Panc1 (cell line): ENCODE measurements around the gene SPDYE2. TPM values are rescaled to one million over a fixed set of nuclear protein-coding genes. Genes with fewer than 3 reads are reported as not detected.
"Not testable (repeated sequence)": the region's sequence is repeated elsewhere in the genome, so short reads cannot be mapped to it uniquely, and the experiment has no call there.

Experiments used
- ATAC-seq: fragments of 200-7000 bp; cut with Tn5 transposase; 2 replicates; pipeline ENCODE4 v1.9.1; 2020; ENCODE audit warnings: mild to moderate bottlenecking, moderate library complexity
- BruUV-seq: library from RNA; stranded (reverse); fragments of 400-500 nt; replicated peaks from 2 replicates; lab custom pipeline; 2021; lab: Mats Ljungman, UMichigan
- CTCF ChIA-PET: fragments of 300-600 bp; sonication (Branson Sonifier 250); formaldehyde crosslinking; loops from one replicate; lab custom pipeline; 2022; ENCODE audit warnings: antibody characterized with exemption; lab: Charles Lee
- POLR2A ChIA-PET: fragments of 300-600 bp; sonication (Branson Sonifier 250); formaldehyde crosslinking; loops from one replicate; lab custom pipeline; 2022; ENCODE audit warnings: antibody characterized with exemption; lab: Charles Lee
- DNase-seq: peaks from one replicate; pipeline ENCODE4 v3.0.0-alpha.2; 2010; ENCODE audit warnings: low read depth, low spot score
- H3K27ac ChIP-seq: 2 replicates; pipeline ENCODE4 v1.5.1; 2011; ENCODE audit warnings: mild to moderate bottlenecking, low read length, inconsistent platforms
- H3K27me3 ChIP-seq: fragments of 200-500 bp; sonication (Bioruptor generic); 2 replicates; pipeline ENCODE4 v1.6.0; 2014; ENCODE audit warnings: low read length, inconsistent platforms; ENCODE audit not compliant: control insufficient read depth, insufficient read depth
- H3K36me3 ChIP-seq: fragments of 200-500 bp; sonication (Bioruptor generic); 2 replicates; pipeline ENCODE4 v1.5.1; 2014; ENCODE audit warnings: inconsistent platforms, mild to moderate bottlenecking, low read length, moderate library complexity; ENCODE audit not compliant: control insufficient read depth, insufficient read depth
- H3K4me1 ChIP-seq: 2 replicates; pipeline ENCODE4 v1.5.1; 2011; ENCODE audit warnings: inconsistent platforms, mild to moderate bottlenecking, low read length, moderate library complexity; ENCODE audit not compliant: control insufficient read depth, insufficient read depth
- H3K4me3 ChIP-seq, 2 experiments: 2 replicates each; pipeline ENCODE4 v1.5.1; 2011 to 2012; ENCODE audit warnings: low read depth in 2 of 2, low read length in 2 of 2, mild to moderate bottlenecking in 2 of 2, inconsistent platforms in 1 of 2, moderate library complexity in 1 of 2
- H3K9me3 ChIP-seq: fragments of 200-500 bp; sonication (Bioruptor generic); 2 replicates; pipeline ENCODE4 v1.5.1; 2014; ENCODE audit warnings: low read depth, mild to moderate bottlenecking, inconsistent platforms, low read length, moderate library complexity; ENCODE audit not compliant: control insufficient read depth, insufficient read depth
- in situ Hi-C: cut with HindIII; loops from 2 replicates; pipeline ENCODE4 v1.10.0; 2016; ENCODE audit warnings: low sequenced_read_pairs, low pct_unique_long_range_greater_than_20kb
- intact Hi-C: fragments of 100-400 bp; cut with micrococcal nuclease; formaldehyde crosslinking; loops from one replicate; pipeline ENCODE4 v1.10.0; 2022; ENCODE audit not compliant: unreplicated experiment
- total RNA-seq: library from RNA; stranded (reverse); gene quantifications from one replicate; pipeline ENCODE4 v1.2.1, GENCODE V29; 2021; ENCODE audit not compliant: unreplicated experiment

The SPDYE2 gene
- total RNA-seq, 1 experiment from 2014 or later = not detected

- H3K4me3 ChIP-seq, ATAC-seq, H3K9me3 ChIP-seq, intact Hi-C loops, H3K27me3 ChIP-seq, H3K27ac ChIP-seq, CTCF ChIA-PET, BruUV-seq, in situ Hi-C loops, H3K4me1 ChIP-seq, POLR2A ChIA-PET, H3K36me3 ChIP-seq, DNase-seq: not testable (repeated sequence)
These were observed 38.3 kb upstream of the SPDYE2 start for GRCh38 chr7:102512642-102513221.

- peak; percentile 37 for ATAC-seq
- CTCF ChIA-PET, H3K9me3 ChIP-seq, POLR2A ChIA-PET, intact Hi-C loops, H3K27me3 ChIP-seq, H3K27ac ChIP-seq, BruUV-seq, H3K36me3 ChIP-seq, H3K4me3 ChIP-seq, in situ Hi-C loops, DNase-seq, H3K4me1 ChIP-seq: not testable (repeated sequence)
These were observed 35.9 kb upstream of the SPDYE2 start for GRCh38 chr7:102514881-102515721.

DNA sequence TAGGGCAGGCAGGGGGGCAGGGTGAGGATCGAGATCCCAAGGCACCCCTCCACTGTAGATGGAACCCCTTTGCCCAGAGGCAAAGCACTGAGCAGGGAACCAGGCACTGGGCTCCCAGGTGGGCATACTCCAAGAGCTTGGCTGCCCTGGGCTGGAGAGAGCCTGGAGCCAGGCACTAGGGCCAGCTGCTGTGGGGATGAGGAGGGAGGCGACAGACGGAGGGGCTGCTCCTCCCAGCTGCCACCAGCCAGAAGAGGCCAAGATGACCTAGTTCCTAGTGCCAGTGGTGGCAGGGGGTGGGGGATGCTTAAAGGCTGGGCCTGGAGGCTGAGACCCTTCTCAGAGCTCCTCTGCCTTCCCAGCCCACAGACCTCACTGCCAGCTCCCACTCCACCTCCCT, 35.1 kb upstream of the SPDYE2 start:
- H3K4me3 ChIP-seq, H3K4me1 ChIP-seq, CTCF ChIA-PET, H3K36me3 ChIP-seq, in situ Hi-C loops, intact Hi-C loops, H3K27ac ChIP-seq, DNase-seq, H3K27me3 ChIP-seq, BruUV-seq, POLR2A ChIA-PET, H3K9me3 ChIP-seq: not testable (repeated sequence)
- ATAC-seq = peak; percentile 46

GRCh38 chr7:102516951-102517350, 34.1 kb upstream of the SPDYE2 start:
- ATAC-seq, in situ Hi-C loops: not testable (repeated sequence)

DNA sequence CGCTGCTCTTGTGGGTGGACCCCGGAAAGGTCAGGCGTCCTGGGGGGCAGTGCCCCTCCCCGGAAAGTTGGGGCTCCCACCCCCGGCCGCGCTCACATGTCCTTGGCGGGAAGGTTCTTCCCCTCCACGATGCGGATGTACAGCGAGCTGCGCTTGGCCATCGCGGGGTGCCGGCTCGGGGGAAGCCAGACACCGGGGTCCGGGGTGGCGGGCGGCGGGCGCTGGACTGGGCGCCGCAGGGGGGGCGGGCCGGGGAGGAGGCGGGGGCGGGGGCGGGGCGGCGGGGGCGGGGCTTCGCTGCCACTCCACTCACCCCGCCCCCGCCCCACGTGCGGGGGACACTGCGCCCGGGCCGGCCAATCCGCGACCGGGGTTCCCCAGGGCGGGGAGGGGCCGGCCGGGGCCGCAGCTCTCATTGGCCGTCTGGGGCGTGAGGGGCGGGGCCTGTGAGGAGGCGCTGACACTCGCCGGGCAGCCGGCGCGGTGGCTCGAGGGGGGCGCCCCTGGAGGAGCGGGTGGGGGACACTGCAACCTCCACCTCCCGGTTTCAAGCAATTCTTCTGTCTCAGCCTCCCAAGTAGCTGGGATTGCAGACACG, 33.4 kb upstream of the SPDYE2 start, which contains the start of gene RASA4B:
Gene RASA4B (minus strand): TSS at position 228 of the 598 bp plus-strand sequence. CDS start 67 bp downstream, at position 161.
- CTCF ChIA-PET, BruUV-seq, H3K27ac ChIP-seq, intact Hi-C loops, H3K36me3 ChIP-seq, POLR2A ChIA-PET, H3K9me3 ChIP-seq, DNase-seq, H3K4me1 ChIP-seq, H3K27me3 ChIP-seq, in situ Hi-C loops: not testable (repeated sequence)
- H3K4me3 ChIP-seq = peak within 1 kb of the TSS; percentile 25 to 29; a peak in 2 of 4 replicates
- peak; percentile 92 for ATAC-seq

More at GRCh38 chr7:102516951-102517350, 34.1 kb upstream of the SPDYE2 start:
- intact Hi-C loops, CTCF ChIA-PET, BruUV-seq, DNase-seq, H3K4me3 ChIP-seq, H3K27ac ChIP-seq, POLR2A ChIA-PET, H3K27me3 ChIP-seq, H3K4me1 ChIP-seq, H3K36me3 ChIP-seq, H3K9me3 ChIP-seq: not testable (repeated sequence)

DNA sequence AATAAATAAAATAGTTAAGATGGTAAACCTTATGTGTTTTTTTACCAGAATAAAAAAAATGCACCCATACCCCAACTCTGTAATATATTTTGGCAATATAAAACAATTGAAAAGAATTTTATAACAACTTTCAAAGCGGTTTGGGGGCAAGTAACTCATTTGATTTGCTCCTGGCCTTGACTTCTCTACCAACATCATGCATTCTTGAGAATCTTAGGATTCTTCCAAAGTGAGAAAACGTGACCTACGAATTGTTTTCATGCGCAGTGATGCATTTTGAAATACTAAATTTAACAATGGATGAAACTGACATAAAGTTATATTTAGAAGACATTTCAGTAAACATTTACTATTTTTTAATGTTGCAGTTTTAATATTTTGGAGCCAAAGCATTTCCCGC, 30.2 kb upstream of the SPDYE2 start:
- H3K9me3 ChIP-seq, H3K4me1 ChIP-seq, POLR2A ChIA-PET, BruUV-seq, H3K36me3 ChIP-seq, intact Hi-C loops, CTCF ChIA-PET, H3K4me3 ChIP-seq, H3K27ac ChIP-seq, H3K27me3 ChIP-seq, in situ Hi-C loops, ATAC-seq, DNase-seq: not testable (repeated sequence)

DNA sequence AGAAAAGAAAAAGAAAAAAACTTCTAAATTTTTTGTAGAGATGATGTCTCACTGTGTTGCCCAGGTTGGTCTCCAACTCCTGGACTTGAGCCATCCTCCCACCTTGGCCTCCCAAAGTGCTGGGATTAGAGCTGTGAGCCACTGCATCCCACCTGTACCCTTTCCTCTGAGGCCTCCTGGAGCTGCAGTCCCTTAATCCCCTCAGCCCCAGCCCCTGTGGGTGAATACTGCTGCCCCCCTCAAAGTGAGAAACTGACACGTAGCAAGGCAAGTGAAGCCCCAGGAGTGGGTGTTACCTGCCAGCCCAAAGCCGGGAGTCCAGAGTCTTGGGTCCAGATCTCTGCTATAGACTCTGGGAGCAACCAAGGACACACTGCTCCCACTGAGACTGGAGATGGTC, 26.2 kb upstream of the SPDYE2 start:
- CTCF ChIA-PET, BruUV-seq, H3K9me3 ChIP-seq, H3K4me3 ChIP-seq, H3K27ac ChIP-seq, DNase-seq, intact Hi-C loops, H3K4me1 ChIP-seq, POLR2A ChIA-PET, H3K27me3 ChIP-seq, in situ Hi-C loops, H3K36me3 ChIP-seq: not testable (repeated sequence)
- ATAC-seq = 0 out of 2 replicates have a peak, but pooled peaks have one; percentile 4
